Esophagus muscularis mucosa (tissue), 4 donors: ENCODE results near the gene RGP1.

ENCODE experiments used
- CTCF ChIP-seq, 3 experiments: fragments of 200-600 bp in 2 of 3; fragments of 450-650 bp in 1 of 3; sonication (generic) in 2 of 3; IDR thresholded peaks; one replicate each; pipeline ENCODE4 v1.5.1; 2017 to 2019; ENCODE audit warnings: antibody characterized with exemption in 3 of 3, mild to moderate bottlenecking in 2 of 3, moderate library complexity in 1 of 3
- EP300 ChIP-seq: sonication (generic); formaldehyde crosslinking; IDR thresholded peaks from one replicate; pipeline ENCODE4 v1.6.1; 2017; ENCODE audit warnings: antibody characterized with exemption
- POLR2A ChIP-seq: fragments of 450-650 bp; IDR thresholded peaks from one replicate; pipeline ENCODE4 v1.6.1; 2017; ENCODE audit warnings: antibody characterized with exemption, moderate library complexity, mild to moderate bottlenecking, low read depth
- POLR2AphosphoS5 ChIP-seq, 2 donors: sonication (generic); formaldehyde crosslinking; IDR thresholded peaks; one replicate each; pipeline ENCODE4 v1.6.1; 2017; ENCODE audit warnings: antibody characterized with exemption in 2 of 2

GRCh38 chr9:35792826-35793225 lies 43.7 kb downstream of the RGP1 start:
- TF ChIP-seq EP300 = no peak
- TF ChIP-seq CTCF (IDR thresholded peaks at IDR 0.05) = no peak
- no peak for TF ChIP-seq POLR2A
- no peak for TF ChIP-seq POLR2AphosphoS5 (IDR thresholded peaks at IDR 0.05)
